ENCODE measurements around the gene RBPJ.
"Not testable (repeated sequence)": the region's sequence is repeated elsewhere in the genome, so short reads cannot be mapped to it uniquely, and the experiment has no call there.

The RBPJ gene

GRCh38 chr4:26388671-26389070, 67.9 kb downstream of the RBPJ start:
- DNase-seq (ENCODE audit: insufficient read length, low spot score): no peak
- no peak for TF ChIP-seq POLR2A (IDR thresholded peaks at IDR 0.05; ENCODE audit: low read depth, low read length)
- FAIRE-seq: no peak

GRCh38 chr4:26397086-26397485, 76.3 kb downstream of the RBPJ start:
- TF ChIP-seq POLR2A (IDR thresholded peaks at IDR 0.05; ENCODE audit: low read depth, low read length): no peak
- no peak for DNase-seq (ENCODE audit: insufficient read length, low spot score)
- FAIRE-seq: no peak

GRCh38 chr4:26400132-26400531, 79.3 kb downstream of the RBPJ start:
- FAIRE-seq: no peak
- no peak for DNase-seq (ENCODE audit: insufficient read length, low spot score)

GRCh38 chr4:26402017-26402416, 81.2 kb downstream of the RBPJ start:
- DNase-seq (ENCODE audit: insufficient read length, low spot score); FAIRE-seq: not testable (repeated sequence)

More at GRCh38 chr4:26400132-26400531, 79.3 kb downstream of the RBPJ start:
- no peak for TF ChIP-seq POLR2A (IDR thresholded peaks at IDR 0.05; ENCODE audit: low read depth, low read length)

- DNase-seq (ENCODE audit: insufficient read length, low spot score) (no peak), FAIRE-seq (no peak)
- TF ChIP-seq POLR2A (IDR thresholded peaks at IDR 0.05; ENCODE audit: low read depth, low read length): no peak
These were observed 81.6 kb downstream of the RBPJ start for GRCh38 chr4:26402458-26402857.

- DNase-seq (ENCODE audit: insufficient read length, low spot score) (no peak), FAIRE-seq (no peak)
- no peak for TF ChIP-seq POLR2A (IDR thresholded peaks at IDR 0.05; ENCODE audit: low read depth, low read length)
These were observed 84.0 kb downstream of the RBPJ start for GRCh38 chr4:26404743-26405206.

- FAIRE-seq (no peak), DNase-seq (ENCODE audit: insufficient read length, low spot score) (no peak)
- no peak for TF ChIP-seq POLR2A (IDR thresholded peaks at IDR 0.05; ENCODE audit: low read depth, low read length)
These were observed 85.6 kb downstream of the RBPJ start for GRCh38 chr4:26406346-26406975.

GRCh38 chr4:26407476-26407875, 86.7 kb downstream of the RBPJ start:
- no peak for DNase-seq (ENCODE audit: insufficient read length, low spot score)
- no peak for FAIRE-seq
- no peak for TF ChIP-seq POLR2A (IDR thresholded peaks at IDR 0.05; ENCODE audit: low read depth, low read length)

GRCh38 chr4:26410385-26411293, 89.8 kb downstream of the RBPJ start:
- peak; percentile 12 for DNase-seq (ENCODE audit: insufficient read length, low spot score)
- peak; percentile 82 for FAIRE-seq
- TF ChIP-seq POLR2A (IDR thresholded peaks at IDR 0.05; ENCODE audit: low read depth, low read length): no peak

GRCh38 chr4:26412381-26413372, 91.9 kb downstream of the RBPJ start:
- no peak for TF ChIP-seq POLR2A (IDR thresholded peaks at IDR 0.05; ENCODE audit: low read depth, low read length)
- DNase-seq (ENCODE audit: insufficient read length, low spot score): no peak
- FAIRE-seq: no peak

- TF ChIP-seq POLR2A (IDR thresholded peaks at IDR 0.05; ENCODE audit: low read depth, low read length): no peak
- FAIRE-seq: no peak
- no peak for DNase-seq (ENCODE audit: insufficient read length, low spot score)
These were observed 92.8 kb downstream of the RBPJ start for GRCh38 chr4:26413582-26413981.

- FAIRE-seq: no peak
- no peak for TF ChIP-seq POLR2A (IDR thresholded peaks at IDR 0.05; ENCODE audit: low read depth, low read length)
- no peak for DNase-seq (ENCODE audit: insufficient read length, low spot score)
These were observed 97.3 kb downstream of the RBPJ start for GRCh38 chr4:26418107-26418506.

- DNase-seq (ENCODE audit: insufficient read length, low spot score) (no peak), FAIRE-seq (no peak)
- TF ChIP-seq POLR2A (IDR thresholded peaks at IDR 0.05; ENCODE audit: low read depth, low read length): no peak
These were observed 98.0 kb downstream of the RBPJ start for GRCh38 chr4:26418850-26419249.

- no peak for FAIRE-seq
- no peak for DNase-seq (ENCODE audit: insufficient read length, low spot score)
- no peak for TF ChIP-seq POLR2A (IDR thresholded peaks at IDR 0.05; ENCODE audit: low read depth, low read length)
These were observed 99.6 kb downstream of the RBPJ start for GRCh38 chr4:26420438-26420837.

Data from H54 (cell line).